Measurements from ENCODE around the gene D2HGDH. TPM values are rescaled to one million over a fixed set of nuclear protein-coding genes. Genes with fewer than 3 reads are reported as not detected.
A peak's percentile ranks its signal among the peaks of the same experiment; 100 is the strongest.

Gene D2HGDH
- total and polyA plus RNA-seq, 2 of the 13 experiments (the other 11 are each of a cell fraction or from before 2014, with no cell fraction given) = 19.2 to 20.3 TPM

- TF ChIP-seq HNF4G (IDR thresholded peaks at IDR 0.05; ENCODE audit: borderline replicate concordance, low read depth, low read length) (no peak), HNF4G (CRISPR knock-in tag; IDR thresholded peaks at IDR 0.05; ENCODE audit: borderline replicate concordance, low read depth) (no peak), ZNF772 (CRISPR knock-in tag; IDR thresholded peaks at IDR 0.05) (0 out of 2 replicates have a peak, but pooled peaks have one; percentile 12), MTA3 (CRISPR knock-in tag; IDR thresholded peaks at IDR 0.05) (no peak), AGO2 (optimal IDR thresholded peaks at IDR 0.05; ENCODE audit: low read depth, low read length) (peak; percentile 14)
Observed at GRCh38 chr2:241811201-241811951, 76.9 kb downstream of the D2HGDH start (continued).

DNA sequence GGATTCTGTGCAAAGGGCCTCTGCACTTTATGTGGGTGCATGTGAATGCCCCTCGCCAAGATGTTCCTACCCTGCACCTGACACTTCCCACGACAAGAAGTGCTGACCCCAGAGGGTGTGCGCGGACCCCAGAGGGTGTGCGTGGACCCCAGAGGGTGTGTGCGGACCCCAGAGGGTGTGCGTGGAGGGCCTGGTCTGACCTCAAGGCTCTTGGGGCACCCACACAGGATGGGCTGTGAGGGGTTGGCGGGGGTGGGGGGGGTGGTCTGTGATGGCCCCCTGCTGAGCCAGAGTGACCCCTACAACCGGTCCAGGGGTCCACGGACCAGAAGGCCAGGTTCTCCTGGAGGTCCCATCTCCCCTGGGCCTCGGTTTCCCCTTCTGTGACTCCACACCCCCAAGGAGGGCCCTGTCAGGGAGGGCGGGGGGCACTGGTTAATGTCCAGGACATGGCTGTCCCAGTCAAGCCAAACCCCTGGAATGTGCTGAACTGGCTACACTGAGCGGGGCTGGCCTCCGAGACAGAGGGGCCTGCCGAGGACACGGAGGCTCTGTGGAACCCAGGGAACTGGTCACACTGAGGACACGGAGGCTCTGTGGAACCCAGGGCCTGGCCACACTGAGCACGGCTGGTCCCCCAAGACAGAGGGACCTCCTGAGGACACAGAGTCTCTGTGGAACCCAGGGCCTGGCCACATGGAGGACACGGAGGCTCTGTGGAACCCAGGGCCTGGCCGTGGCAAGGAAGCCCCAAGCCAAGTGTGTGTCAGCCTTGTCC, 77.7 kb downstream of the D2HGDH start:
- 87% methylated on average over 19 of the region's 20 CpGs for WGBS (ENCODE audit: low lambda C conversion rate)
- ChIA-PET CTCF (ENCODE audit: low intra/inter-chr PET ratio, low total read pairs) (no interaction called here), POLR2A (interaction anchor here (4.2 kb wide), 1 partner anchor 40 kb away, joined by 218 read pairs; the partner anchor contains the start of gene GAL3ST2)
- no peak overlapping the region for H2AFZ ChIP-seq (ENCODE audit: low read length)
- peaks cover 52% of the 10 kb centered on the region for H3K79me2 ChIP-seq (ENCODE audit: insufficient read depth, low read length)
- ATAC-seq (no peak), DNase-seq (ENCODE audit: low spot score) (no peak), FAIRE-seq (no peak)
- no peak overlapping the region; a peak in 1 of 6 replicates for H3K4me3 ChIP-seq (replicated peaks in 1 of 3; ENCODE audit: insufficient read depth in 1 of 3, low read depth in 2 of 3, low read length in 3 of 3)
- BruUV-seq (replicated peaks) = no TSS peak
- no peaks in the 10 kb centered on the region; a peak in 1 of 5 replicates for H3K27me3 ChIP-seq (ENCODE audit: control insufficient read depth in 1 of 2, insufficient read depth in 2 of 2, low read length in 2 of 2)
- H3K4me1 ChIP-seq (ENCODE audit: insufficient read depth, low read length) = peaks cover 40% of the 10 kb centered on the region
- no peaks in the 10 kb centered on the region for H3K9me3 ChIP-seq (ENCODE audit: low read length)
- in situ Hi-C loops (cut with HindIII; ENCODE audit: extremely low pct_ligation_motif_present, low pct_unique_long_range_greater_than_20kb) = no loop called here
- intact Hi-C loops (cut with micrococcal nuclease; ENCODE audit: unreplicated experiment) = no loop called here
- H3K36me3 ChIP-seq (replicated peaks in 1 of 2; ENCODE audit: control insufficient read depth in 1 of 2, insufficient read depth in 2 of 2, low read length in 2 of 2) = peaks cover 1 to 6% of the 10 kb centered on the region in 2 experiments; a peak in 3 of 5 replicates
- no peak overlapping the region for H3K27ac ChIP-seq (ENCODE audit: extremely low read length, insufficient read depth, low read length)
- peaks cover 10% of the 10 kb centered on the region; the same call in 1 of the 2 replicates for H4K20me1 ChIP-seq (ENCODE audit: insufficient read depth, low read length)
- H3K4me2 ChIP-seq (ENCODE audit: low read depth, low read length) = 0 out of 2 replicates have a peak overlapping the region, but pooled peaks have one; percentile 16
- no peak overlapping the region for H3K9ac ChIP-seq (ENCODE audit: insufficient read depth, low read depth, low read length)
- TF ChIP-seq AGO2 (optimal IDR thresholded peaks at IDR 0.05; ENCODE audit: low read depth, low read length) (peak; percentile 2), ZNF687 (CRISPR knock-in tag; IDR thresholded peaks at IDR 0.05) (peak; percentile 10), MEIS1 (CRISPR knock-in tag; IDR thresholded peaks at IDR 0.05; ENCODE audit: borderline replicate concordance) (no peak), XBP1 (CRISPR knock-in tag; IDR thresholded peaks at IDR 0.05) (no peak), ZSCAN30 (CRISPR knock-in tag; IDR thresholded peaks at IDR 0.05) (no peak), YY1 (IDR thresholded peaks at IDR 0.05; ENCODE audit: insufficient read depth, insufficient replicate concordance, low read depth, low read length) (no peak), HNF4G (IDR thresholded peaks at IDR 0.05; ENCODE audit: borderline replicate concordance, low read depth, low read length) (no peak), HNF4G (CRISPR knock-in tag; IDR thresholded peaks at IDR 0.05; ENCODE audit: borderline replicate concordance, low read depth) (no peak), ZNF629 (CRISPR knock-in tag; conservative IDR thresholded peaks at IDR 0.05) (no peak)
- TF ChIP-seq, protein P1, sequence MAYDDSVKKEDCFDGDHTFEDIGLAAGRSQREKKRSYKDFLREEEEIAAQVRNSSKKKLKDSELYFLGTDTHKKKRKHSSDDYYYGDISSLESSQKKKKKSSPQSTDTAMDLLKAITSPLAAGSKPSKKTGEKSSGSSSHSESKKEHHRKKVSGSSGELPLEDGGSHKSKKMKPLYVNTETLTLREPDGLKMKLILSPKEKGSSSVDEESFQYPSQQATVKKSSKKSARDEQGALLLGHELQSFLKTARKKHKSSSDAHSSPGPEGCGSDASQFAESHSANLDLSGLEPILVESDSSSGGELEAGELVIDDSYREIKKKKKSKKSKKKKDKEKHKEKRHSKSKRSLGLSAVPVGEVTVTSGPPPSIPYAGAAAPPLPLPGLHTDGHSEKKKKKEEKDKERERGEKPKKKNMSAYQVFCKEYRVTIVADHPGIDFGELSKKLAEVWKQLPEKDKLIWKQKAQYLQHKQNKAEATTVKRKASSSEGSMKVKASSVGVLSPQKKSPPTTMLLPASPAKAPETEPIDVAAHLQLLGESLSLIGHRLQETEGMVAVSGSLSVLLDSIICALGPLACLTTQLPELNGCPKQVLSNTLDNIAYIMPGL (CRISPR knock-in tag; IDR thresholded peaks at IDR 0.05; ENCODE audit: borderline replicate concordance in 1 of 2, low read depth in 1 of 2) = no peak

All from HepG2 (cell line).